NCI-H146 treated with DMSO at 0.1 percent for 48 hours (cell line): Measurements from ENCODE around the gene XPC.
"Not testable (repeated sequence)": the region's sequence is repeated elsewhere in the genome, so short reads cannot be mapped to it uniquely, and the experiment has no call there.

ENCODE experiments used
- DNase-seq: peaks from one replicate; lab custom pipeline; 2025; ENCODE audit not compliant: unreplicated experiment; lab: John Stamatoyannopoulos, UW

The XPC gene

DNA sequence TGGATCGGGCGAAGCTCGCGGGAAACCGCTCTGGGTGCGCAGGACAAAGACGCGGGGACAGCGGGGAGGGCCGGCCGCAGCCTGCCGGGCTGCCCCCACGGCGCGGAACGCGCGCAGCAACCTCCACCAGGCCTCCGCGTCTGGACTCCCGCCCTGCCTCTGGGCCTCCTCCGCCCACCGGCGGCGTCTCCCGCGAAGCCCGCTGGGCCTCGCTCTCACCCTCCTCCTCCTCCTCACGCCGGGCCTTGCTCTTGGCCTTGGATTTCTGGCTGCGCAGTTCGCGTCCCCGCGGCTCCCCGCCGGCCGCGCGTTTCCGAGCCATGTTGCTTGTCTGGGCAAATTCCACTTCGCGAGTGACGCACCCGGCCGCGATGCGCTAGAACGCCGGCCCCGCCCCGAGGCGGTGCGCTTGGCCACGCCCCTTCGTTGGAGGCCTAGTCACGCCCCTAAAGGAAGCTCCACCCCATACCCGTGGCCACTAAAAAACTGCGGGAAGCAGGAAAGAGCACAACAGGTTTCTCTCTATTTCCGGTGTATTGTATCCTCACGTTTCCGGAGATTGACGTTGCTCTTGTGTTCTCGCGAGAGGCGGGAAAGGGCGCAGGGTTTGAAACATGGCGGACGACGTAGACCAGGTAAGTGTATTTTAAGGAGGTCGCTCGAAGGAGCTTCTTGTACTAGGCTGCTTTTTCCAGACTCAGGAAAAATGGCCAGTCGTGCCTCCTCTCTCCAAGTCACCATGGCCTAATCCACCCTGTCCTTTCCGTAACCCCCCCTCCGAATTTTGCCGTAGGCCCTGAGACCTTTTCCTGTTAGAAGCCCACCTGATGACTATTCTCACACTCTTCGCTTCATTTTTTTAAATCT is at the start of gene XPC, which contains the start of gene LSM3:
Gene XPC, minus strand, starts transcription at position 355 of the 867 bp plus-strand sequence. Its CDS starts 33 bp downstream, at position 322.
Gene LSM3, plus strand, starts transcription at position 571 of the 867 bp plus-strand sequence. Its CDS starts 44 bp downstream, at position 615.
- peak; percentile 92 for DNase-seq

DNA sequence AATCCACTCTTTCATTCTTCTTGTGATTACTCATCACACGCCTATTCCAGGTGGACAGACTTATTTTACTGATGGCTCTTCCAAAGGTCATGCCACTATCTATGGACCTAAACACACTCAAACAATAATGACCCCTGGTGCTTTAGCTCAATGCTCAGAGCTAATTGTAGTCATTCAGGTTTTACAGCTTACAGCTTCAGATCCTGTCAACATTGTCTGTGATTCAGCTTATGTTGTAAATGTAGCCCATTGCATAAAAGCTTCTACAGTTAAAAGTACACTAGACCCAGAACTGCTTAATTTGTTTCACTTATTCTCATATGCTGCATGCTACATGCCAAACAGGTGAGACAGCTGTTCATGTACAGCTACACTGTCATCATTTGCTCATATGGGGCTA is 49.5 kb upstream of the XPC start:
- DNase-seq = peak; percentile 58

DNA sequence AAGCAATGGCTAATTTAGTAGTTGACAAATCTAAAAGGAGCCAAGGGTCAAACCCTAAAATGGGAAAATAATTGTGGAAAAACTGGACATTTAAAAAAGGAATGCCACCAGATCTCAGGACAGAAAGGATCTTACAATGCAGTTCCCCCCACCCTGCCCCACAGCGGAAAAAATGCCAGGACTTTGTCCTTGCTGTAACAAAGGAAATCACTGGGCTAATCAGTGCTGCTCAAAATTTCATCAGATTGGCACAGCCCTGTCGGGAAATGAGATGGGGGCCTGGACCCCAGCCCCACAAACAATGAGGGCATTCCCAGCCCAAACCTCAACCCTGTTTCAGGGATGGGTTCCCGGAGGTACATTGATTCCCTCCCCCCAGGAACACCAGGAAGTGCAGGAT is 48.0 kb upstream of the XPC start:
- not testable (repeated sequence) for DNase-seq

DNA sequence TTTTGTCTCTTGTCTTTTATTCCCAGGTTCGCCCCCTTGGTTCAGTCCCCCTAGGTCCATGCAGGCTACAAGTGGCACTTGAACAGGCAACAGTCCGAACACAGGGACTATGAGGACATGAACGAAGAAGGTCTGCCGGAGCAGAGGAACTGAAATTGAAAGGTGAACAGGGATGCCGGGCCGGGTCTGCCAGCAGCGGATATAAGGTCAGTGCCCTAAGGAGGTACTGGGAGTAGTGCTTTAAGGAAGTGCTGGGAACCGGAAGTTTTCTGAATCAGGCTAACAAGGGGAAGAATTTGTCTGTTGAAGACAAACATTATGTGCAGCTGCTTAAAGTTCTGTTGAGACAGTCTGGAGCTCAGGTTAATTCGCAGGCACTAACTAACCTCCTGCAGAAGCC is 47.0 kb upstream of the XPC start:
- no peak for DNase-seq

- DNase-seq = no peak
Observed at GRCh38 chr3:14224895-14225294, 46.5 kb upstream of the XPC start.

GRCh38 chr3:14223595-14223994 is 45.2 kb upstream of the XPC start:
- no peak for DNase-seq

GRCh38 chr3:14222900-14223594 is 44.6 kb upstream of the XPC start:
- no peak for DNase-seq

DNA sequence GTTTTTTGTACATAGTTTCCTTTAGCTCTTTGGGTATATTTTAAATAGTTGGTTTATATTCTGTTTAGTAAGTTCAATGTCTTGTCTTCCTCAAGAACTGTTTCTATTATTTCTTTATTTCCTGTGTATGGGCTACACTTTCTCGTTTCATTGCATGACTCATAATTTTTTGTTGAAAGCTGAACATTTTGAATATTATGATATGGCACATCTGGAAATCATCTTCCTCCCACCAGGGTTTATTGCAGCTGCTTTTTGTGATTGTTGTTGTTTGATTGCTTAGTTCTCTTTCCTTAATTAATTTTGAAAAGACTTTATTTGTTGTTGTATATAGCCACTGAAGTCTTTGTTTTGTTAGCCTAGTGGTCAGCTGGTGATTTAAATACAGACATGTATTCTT is 44.1 kb upstream of the XPC start:
- no peak for DNase-seq

GRCh38 chr3:14221902-14222301 is 43.5 kb upstream of the XPC start:
- no peak for DNase-seq

DNA sequence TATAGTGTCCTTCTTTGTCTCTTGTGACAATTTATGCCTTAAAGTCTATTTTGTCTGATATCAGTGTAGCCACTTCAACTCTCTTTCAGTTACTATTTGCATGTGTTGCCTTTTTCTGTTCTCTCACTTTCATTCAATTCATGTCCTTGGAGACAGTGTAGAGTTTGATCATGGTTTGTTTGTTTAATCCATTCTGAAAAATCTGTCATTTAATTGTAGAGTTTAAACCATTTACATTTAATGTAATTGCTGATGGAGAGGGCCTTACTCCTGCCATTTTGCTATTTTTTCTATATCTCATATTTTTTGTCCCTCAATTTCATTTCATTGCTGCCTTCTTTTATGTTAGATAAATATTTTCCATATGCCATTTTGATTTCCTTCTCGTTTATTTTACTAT is 42.5 kb upstream of the XPC start:
- no peak for DNase-seq

DNA sequence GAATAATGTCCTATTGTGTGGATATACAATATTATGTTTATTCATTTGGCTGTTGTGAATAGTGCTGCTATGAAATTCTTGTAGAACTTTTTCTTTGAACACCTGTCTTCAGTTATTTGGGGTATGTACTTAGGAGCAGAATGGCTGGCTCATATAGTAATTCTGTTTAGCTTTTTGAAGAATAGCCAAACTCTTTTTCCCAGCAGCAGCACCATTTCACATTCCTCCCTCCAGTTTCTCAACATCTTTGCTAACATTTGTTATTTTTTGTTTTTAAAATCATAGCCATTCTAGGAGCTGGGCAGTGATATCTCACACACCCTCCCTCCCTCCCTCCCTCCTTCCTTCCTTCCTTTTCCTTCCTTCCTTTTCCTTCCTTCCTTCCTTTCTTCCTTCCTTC is 40.0 kb upstream of the XPC start:
- no peak for DNase-seq

GRCh38 chr3:14216257-14217048 is 38.1 kb upstream of the XPC start:
- no peak for DNase-seq

- DNase-seq = no peak
Observed at GRCh38 chr3:14214764-14215163, 36.4 kb upstream of the XPC start.

DNA sequence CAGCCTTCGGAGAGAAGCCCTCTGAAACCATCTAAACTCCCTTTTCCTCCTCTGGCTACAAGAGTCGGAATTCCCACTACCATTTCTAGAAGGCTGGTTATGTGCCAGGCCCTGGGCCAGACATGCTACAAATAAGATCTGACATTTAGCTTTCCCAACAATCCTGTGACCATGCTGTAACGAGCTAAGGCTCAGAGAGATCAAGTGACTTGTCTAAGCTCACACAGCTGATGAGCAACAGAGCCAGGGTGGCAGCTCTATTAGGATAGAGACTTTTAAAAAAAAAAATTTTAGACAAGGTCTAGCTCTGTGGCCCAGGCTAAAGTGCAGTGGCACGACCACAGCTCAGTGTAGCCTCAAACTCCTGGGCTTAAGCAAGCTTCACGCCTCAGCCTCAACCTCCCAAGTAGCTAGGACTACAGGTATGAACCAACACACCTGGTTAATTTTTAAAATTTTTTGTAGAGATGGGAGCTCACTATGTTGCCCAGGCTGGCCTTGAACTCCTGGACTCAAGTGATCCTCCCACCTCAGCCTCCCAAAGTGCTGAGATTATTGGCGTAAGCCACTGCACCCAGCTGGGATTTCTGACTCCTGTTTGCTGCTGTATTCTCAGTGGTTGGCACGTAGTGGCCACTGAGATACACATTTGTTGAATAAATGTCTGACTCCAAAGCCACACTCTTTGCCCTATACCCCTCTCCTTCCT is 34.8 kb upstream of the XPC start:
- DNase-seq = no peak

- DNase-seq = no peak
Observed at GRCh38 chr3:14212032-14212431, 33.6 kb upstream of the XPC start.

DNA sequence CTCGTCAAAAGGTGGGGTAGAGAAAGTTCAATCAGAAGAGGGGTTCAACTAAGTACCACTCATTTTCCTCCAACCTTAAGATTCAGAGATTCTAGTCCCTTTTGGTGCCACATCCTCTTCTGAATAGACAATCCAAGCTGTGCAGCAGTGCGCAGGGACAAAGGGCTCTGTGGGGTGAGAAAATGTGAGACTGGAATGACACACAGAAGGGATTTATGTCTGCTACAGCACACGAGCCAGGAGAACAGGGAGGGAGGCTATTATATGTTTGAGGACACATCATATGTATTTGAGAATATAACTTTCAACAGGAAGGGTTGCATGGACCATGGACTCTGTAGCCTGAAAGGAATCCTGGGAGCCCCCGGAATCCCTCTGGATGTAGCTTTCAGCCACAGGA is 33.2 kb upstream of the XPC start:
- no peak for DNase-seq

DNA sequence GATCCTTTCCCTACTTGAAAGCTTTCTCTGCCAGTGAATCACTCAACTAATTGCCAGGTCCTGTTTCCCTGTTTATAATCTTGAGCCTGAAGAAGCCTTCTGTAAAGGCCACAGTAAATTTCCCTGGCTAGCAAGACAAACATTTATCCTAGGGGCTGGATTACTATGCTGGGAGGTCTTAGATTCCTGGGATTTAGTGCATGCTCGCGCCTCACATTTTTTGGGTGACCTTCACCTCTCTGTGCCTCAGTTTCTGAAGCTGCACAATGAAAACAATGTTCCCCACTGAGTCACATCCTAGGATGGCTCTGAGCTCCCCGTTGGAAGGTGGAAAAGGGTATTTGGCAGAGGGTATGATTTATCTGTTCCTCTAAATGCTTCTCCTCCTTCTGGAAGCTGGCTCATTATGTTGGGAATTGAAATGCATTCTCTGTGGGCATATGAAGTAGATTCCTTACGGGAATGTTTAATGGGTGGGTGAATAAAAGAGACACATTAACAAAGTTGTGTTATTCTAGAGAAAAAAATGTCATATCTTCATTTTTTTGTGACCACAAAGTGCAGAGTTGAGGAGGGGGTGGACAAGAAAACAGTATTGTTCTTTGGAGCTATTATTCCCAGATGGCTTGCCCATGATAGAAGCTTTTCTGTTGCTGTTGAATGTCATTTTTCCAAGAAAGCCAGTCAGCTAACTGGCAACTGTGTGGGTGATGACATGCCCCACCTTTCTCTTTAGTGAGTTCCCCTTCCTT is 32.6 kb upstream of the XPC start:
- DNase-seq = no peak

DNA sequence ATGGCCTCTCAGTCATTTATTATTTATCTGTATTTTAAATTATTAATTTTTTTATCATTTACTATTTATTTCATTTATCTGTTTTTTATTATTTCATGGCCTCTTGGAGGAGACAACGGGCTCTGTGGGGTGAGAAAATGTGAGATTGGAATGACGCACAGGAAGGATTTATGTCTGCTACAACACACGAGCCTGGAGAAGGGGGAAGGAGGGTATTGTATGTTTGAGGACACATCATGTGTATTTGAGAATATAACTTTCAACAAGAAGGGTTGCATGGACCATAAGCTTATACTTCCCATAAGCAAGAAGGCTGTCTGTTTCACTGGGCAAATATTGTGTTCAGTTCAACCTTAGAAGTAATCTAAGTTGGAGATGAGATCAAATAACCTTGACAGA is 31.9 kb upstream of the XPC start:
- DNase-seq = no peak

DNA sequence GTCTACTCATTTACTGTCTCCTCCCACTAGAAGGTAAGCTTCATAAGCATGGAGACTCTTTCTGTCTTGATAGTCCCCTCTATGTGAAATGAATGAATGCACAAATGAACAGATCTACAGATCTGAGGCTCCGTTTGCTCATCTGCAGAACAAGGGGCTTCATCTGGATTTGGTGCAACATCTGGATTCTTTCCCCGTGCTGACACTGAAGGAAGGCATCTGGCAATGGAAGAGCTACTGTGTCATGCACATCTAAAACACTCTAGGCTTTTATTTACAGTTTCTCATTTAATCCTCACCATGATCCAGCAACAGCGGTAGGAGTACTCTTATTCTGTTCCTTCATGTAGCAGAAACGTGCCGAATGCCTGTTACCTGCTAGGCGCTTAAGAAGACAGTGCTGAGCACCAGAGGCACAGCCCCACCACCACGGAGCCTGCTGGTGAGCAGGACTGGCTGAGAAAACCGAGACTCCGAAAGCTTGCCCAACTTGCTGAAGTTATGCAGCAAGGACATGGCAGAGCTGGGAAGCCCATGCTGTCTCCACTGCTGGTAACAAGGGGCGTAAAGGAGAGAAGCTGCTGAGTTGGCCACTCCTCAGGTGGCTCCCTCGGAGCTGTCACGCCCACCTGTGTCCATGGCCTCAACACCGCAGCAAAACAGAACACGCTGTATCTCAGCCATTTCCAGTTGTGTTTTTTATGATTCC is 31.3 kb upstream of the XPC start:
- DNase-seq = no peak

DNA sequence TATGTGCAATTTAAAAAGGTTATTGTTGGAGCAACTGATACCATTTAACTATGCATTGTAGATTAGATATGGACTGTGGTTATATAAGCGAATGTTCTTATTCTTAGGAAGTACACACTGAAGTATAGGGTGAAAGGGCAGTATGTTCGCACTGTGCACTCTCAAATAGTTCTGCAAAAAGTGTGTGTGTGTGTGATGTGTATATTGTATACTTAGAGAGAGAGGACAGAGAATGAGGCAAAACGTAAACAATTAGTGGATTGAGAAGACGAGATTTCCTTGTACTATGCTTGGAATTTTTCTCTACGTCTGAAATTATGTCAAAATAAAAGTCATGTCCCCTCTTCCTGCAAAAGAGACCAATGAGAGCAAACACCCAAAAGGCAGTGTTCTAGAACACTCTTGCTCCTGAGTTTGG is 30.6 kb upstream of the XPC start:
- no peak for DNase-seq
